Suppressor macrophage treated with lipopolysaccharide for 4 hours (primary cell): ENCODE measurements around the gene AGT.
"Not testable (repeated sequence)": the region's sequence is repeated elsewhere in the genome, so short reads cannot be mapped to it uniquely, and the experiment has no call there.

Source experiments
- DNase-seq: peaks from one replicate; pipeline ENCODE4 v3.0.0-alpha.2; 2020

Gene AGT

GRCh38 chr1:230706887-230707731, 6.8 kb downstream of the AGT start:
- no peak for DNase-seq

- no peak for DNase-seq
Measured at GRCh38 chr1:230706020-230706699, 7.8 kb downstream of the AGT start.

- DNase-seq, result no peak
Measured at GRCh38 chr1:230705289-230706019, 8.5 kb downstream of the AGT start.

- DNase-seq, result no peak
Measured at GRCh38 chr1:230704830-230705229, 9.1 kb downstream of the AGT start.

- DNase-seq, result no peak
Measured at GRCh38 chr1:230703679-230704385, 10.1 kb downstream of the AGT start.

GRCh38 chr1:230702934-230703678, 10.8 kb downstream of the AGT start:
- no peak for DNase-seq

- DNase-seq, result no peak
Measured at GRCh38 chr1:230701895-230702768, 11.8 kb downstream of the AGT start.

- no peak for DNase-seq
Measured at GRCh38 chr1:230701434-230701833, 12.5 kb downstream of the AGT start.

- no peak for DNase-seq
Measured at GRCh38 chr1:230700132-230700531, 13.8 kb downstream of the AGT start.

GRCh38 chr1:230699716-230700115, 14.2 kb downstream of the AGT start:
- DNase-seq, result no peak

GRCh38 chr1:230698964-230699363, 15.0 kb downstream of the AGT start:
- not testable (repeated sequence) for DNase-seq

- no peak for DNase-seq
Measured at GRCh38 chr1:230698130-230698529, 15.8 kb downstream of the AGT start.

GRCh38 chr1:230696722-230697437, 17.0 kb downstream of the AGT start:
- no peak for DNase-seq

- no peak for DNase-seq
Measured at GRCh38 chr1:230696218-230696617, 17.7 kb downstream of the AGT start.

- DNase-seq, result no peak
Measured at GRCh38 chr1:230694991-230695390, 18.9 kb downstream of the AGT start.

- DNase-seq, result no peak
Measured at GRCh38 chr1:230694464-230694863, 19.5 kb downstream of the AGT start.

- no peak for DNase-seq
Measured at GRCh38 chr1:230693777-230694176, 20.1 kb downstream of the AGT start.

GRCh38 chr1:230693221-230693620, 20.7 kb downstream of the AGT start:
- DNase-seq, result no peak

- DNase-seq, result no peak
Measured at GRCh38 chr1:230691615-230692014, 22.3 kb downstream of the AGT start.

GRCh38 chr1:230690101-230690500, 23.8 kb downstream of the AGT start:
- no peak for DNase-seq

GRCh38 chr1:230686747-230687146, 27.2 kb downstream of the AGT start:
- no peak for DNase-seq
